ENCODE data around the gene CENPP. TPM values are rescaled to one million over a fixed set of nuclear protein-coding genes. Genes with fewer than 3 reads are reported as not detected.
A peak's percentile ranks its signal among the peaks of the same experiment; 100 is the strongest.

The CENPP gene
- total RNA-seq, 1 experiment from 2014 or later: 8.3 TPM

GRCh38 chr9:92380603-92381002, 54.9 kb downstream of the CENPP start:
- BruUV-seq (replicated peaks): no TSS peak
- ChIA-PET POLR2A (ENCODE audit: unreplicated experiment) (no interaction called here), CTCF (no interaction called here)
- no peak overlapping the region for H3K4me2 ChIP-seq (ENCODE audit: low read length)
- no peaks in the 10 kb centered on the region for H3K9me2 ChIP-seq (replicated peaks; ENCODE audit: low read length)
- no peaks in the 10 kb centered on the region for H3K36me3 ChIP-seq (ENCODE audit: low read depth, low read length)
- H3K27ac ChIP-seq (ENCODE audit: low read length): no peak overlapping the region
- H3F3A ChIP-seq (ENCODE audit: low read length, unreplicated experiment): no peaks in the 10 kb centered on the region
- no peak overlapping the region for H3K9ac ChIP-seq (ENCODE audit: low read length)
- no peaks in the 10 kb centered on the region for H3K79me2 ChIP-seq (ENCODE audit: low read length)
- intact Hi-C loops (cut with micrococcal nuclease): no loop called here
- no peak overlapping the region for H3K4me3 ChIP-seq (ENCODE audit: low read length)
- peaks cover 15% of the 10 kb centered on the region for H3K4me1 ChIP-seq (ENCODE audit: insufficient read depth, low read length)
- ATAC-seq (no peak), DNase-seq (no peak)
- H3K27me3 ChIP-seq (ENCODE audit: low read length): no peaks in the 10 kb centered on the region
- no peak overlapping the region for H2AFZ ChIP-seq (ENCODE audit: low read length)
- no peaks in the 10 kb centered on the region for H3K9me3 ChIP-seq (ENCODE audit: low read length)
- H4K20me1 ChIP-seq (ENCODE audit: low read length): no peaks in the 10 kb centered on the region
- TF ChIP-seq CTCF (conservative IDR thresholded peaks at IDR 0.05; ENCODE audit: low read depth, low read length): no peak
- no peak for TF ChIP-seq EZH2 (IDR thresholded peaks at IDR 0.05; ENCODE audit: low read length, unreplicated experiment)
- TF ChIP-seq EZH2phosphoT487 (IDR thresholded peaks at IDR 0.05; ENCODE audit: borderline replicate concordance, low read length): no peak

DNA sequence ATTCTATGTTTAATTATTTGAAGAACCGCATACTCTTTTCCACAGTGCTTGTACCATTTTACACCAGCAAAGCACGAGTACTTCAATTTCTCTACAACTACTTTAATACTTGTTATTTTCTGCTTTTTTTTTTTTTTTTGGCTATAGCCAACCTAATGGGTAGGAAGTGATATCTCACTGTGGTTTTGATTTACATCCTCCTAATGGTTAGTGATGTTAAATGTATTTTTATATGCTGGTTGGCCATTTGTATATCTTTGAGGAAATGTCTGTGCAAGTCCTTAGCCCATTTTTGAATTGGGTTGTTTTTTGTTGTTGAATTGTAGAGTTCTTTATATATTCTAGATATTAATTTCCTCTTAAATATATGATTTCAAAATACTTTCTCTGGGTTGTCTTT, 56.0 kb downstream of the CENPP start:
- ChIA-PET CTCF (no interaction called here), POLR2A (ENCODE audit: unreplicated experiment) (no interaction called here)
- H4K20me1 ChIP-seq (ENCODE audit: low read length): no peaks in the 10 kb centered on the region
- no peak overlapping the region for H3K9ac ChIP-seq (ENCODE audit: low read length)
- intact Hi-C loops (cut with micrococcal nuclease): no loop called here
- H3F3A ChIP-seq (ENCODE audit: low read length, unreplicated experiment): no peaks in the 10 kb centered on the region
- ATAC-seq (no peak), DNase-seq (no peak)
- no peak overlapping the region for H2AFZ ChIP-seq (ENCODE audit: low read length)
- H3K4me3 ChIP-seq (ENCODE audit: low read length): no peak overlapping the region
- TF ChIP-seq CTCF (conservative IDR thresholded peaks at IDR 0.05; ENCODE audit: low read depth, low read length) (no peak), EZH2 (IDR thresholded peaks at IDR 0.05; ENCODE audit: low read length, unreplicated experiment) (no peak)
- H3K27ac ChIP-seq (ENCODE audit: low read length): no peak overlapping the region
- no peaks in the 10 kb centered on the region for H3K27me3 ChIP-seq (ENCODE audit: low read length)
- no peaks in the 10 kb centered on the region for H3K36me3 ChIP-seq (ENCODE audit: low read depth, low read length)
- no peaks in the 10 kb centered on the region for H3K9me3 ChIP-seq (ENCODE audit: low read length)
- H3K4me2 ChIP-seq (ENCODE audit: low read length): no peak overlapping the region
- no peaks in the 10 kb centered on the region for H3K9me2 ChIP-seq (replicated peaks; ENCODE audit: low read length)
- BruUV-seq (replicated peaks): no TSS peak
- no peaks in the 10 kb centered on the region for H3K79me2 ChIP-seq (ENCODE audit: low read length)
- peaks cover 19% of the 10 kb centered on the region for H3K4me1 ChIP-seq (ENCODE audit: insufficient read depth, low read length)

GRCh38 chr9:92384375-92384774, 58.6 kb downstream of the CENPP start:
- Histone ChIP-seq H3K79me2 (ENCODE audit: low read length) (no peaks in the 10 kb centered on the region), H3K9ac (ENCODE audit: low read length) (no peak overlapping the region), H2AFZ (ENCODE audit: low read length) (no peak overlapping the region), H4K20me1 (ENCODE audit: low read length) (no peaks in the 10 kb centered on the region), H3K4me3 (ENCODE audit: low read length) (no peak overlapping the region), H3K4me2 (ENCODE audit: low read length) (no peak overlapping the region), H3K9me3 (ENCODE audit: low read length) (no peaks in the 10 kb centered on the region), H3K27ac (ENCODE audit: low read length) (0 out of 2 replicates have a peak overlapping the region, but pooled peaks have one; percentile 8), H3K9me2 (replicated peaks; ENCODE audit: low read length) (no peaks in the 10 kb centered on the region), H3K4me1 (ENCODE audit: insufficient read depth, low read length) (peaks cover 19% of the 10 kb centered on the region), H3K27me3 (ENCODE audit: low read length) (no peaks in the 10 kb centered on the region), H3K36me3 (ENCODE audit: low read depth, low read length) (no peaks in the 10 kb centered on the region), H3F3A (ENCODE audit: low read length, unreplicated experiment) (no peaks in the 10 kb centered on the region)
- ChIA-PET POLR2A (ENCODE audit: unreplicated experiment) (no interaction called here), CTCF (interaction anchor here (0.5 kb wide), 1 partner anchor 247 kb away, joined by 3 read pairs; no protein-coding TSS in a partner anchor)
- DNase-seq: peak; percentile 35
- ATAC-seq: peak; percentile 29; the same call in 1 of the 2 replicates
- TF ChIP-seq EZH2phosphoT487 (IDR thresholded peaks at IDR 0.05; ENCODE audit: borderline replicate concordance, low read length) (no peak), EZH2 (IDR thresholded peaks at IDR 0.05; ENCODE audit: low read length, unreplicated experiment) (no peak), CTCF (conservative IDR thresholded peaks at IDR 0.05; ENCODE audit: low read depth, low read length) (no peak)
- intact Hi-C loops (cut with micrococcal nuclease): no loop called here
- no TSS peak for BruUV-seq (replicated peaks)

Data from PC-3 (cell line).